Neural crest cell (in vitro differentiated cells): ENCODE measurements around the gene CEP135. TPM values are rescaled to one million over a fixed set of nuclear protein-coding genes. Genes with fewer than 3 reads are reported as not detected.

Experiments used
- DNase-seq: peaks from one replicate; pipeline ENCODE4 v3.0.0; 2021; ENCODE audit warnings: low read depth, mixed read lengths, low spot score
- H3K27ac Mint-ChIP-seq: one replicate; pipeline ENCODE4 v1.8.0; 2021; ENCODE audit warnings: mild to moderate bottlenecking, mixed read lengths; ENCODE audit not compliant: unreplicated experiment
- H3K27me3 Mint-ChIP-seq: 2 replicates; pipeline ENCODE4 v1.8.0; 2021; ENCODE audit warnings: low read depth, mild to moderate bottlenecking, mixed read lengths
- H3K36me3 Mint-ChIP-seq: 2 replicates; pipeline ENCODE4 v1.8.0; 2021; ENCODE audit warnings: low read depth, mild to moderate bottlenecking, mixed read lengths
- H3K4me1 Mint-ChIP-seq: 2 replicates; pipeline ENCODE4 v1.8.0; 2021; ENCODE audit warnings: mixed read lengths
- H3K4me3 Mint-ChIP-seq: one replicate; pipeline ENCODE4 v1.8.0; 2021; ENCODE audit warnings: mild to moderate bottlenecking, mixed read lengths
- H3K9me3 Mint-ChIP-seq: 2 replicates; pipeline ENCODE4 v1.8.0; 2021; ENCODE audit warnings: mixed read lengths
- total RNA-seq: library from RNA; stranded (reverse); gene quantifications from 2 replicates; pipeline ENCODE4 v1.2.1, GENCODE V29; 2021
- TF ChIP-seq, protein P1 (sequence below): fragments of 200-600 bp; sonication (generic); conservative IDR thresholded peaks from 2 replicates; pipeline ENCODE4 v1.5.0; 2021; ENCODE audit warnings: antibody characterized with exemption, mild to moderate bottlenecking

CEP135 gene
- total RNA-seq, 1 donor from 2014 or later: 16.8 TPM

DNA sequence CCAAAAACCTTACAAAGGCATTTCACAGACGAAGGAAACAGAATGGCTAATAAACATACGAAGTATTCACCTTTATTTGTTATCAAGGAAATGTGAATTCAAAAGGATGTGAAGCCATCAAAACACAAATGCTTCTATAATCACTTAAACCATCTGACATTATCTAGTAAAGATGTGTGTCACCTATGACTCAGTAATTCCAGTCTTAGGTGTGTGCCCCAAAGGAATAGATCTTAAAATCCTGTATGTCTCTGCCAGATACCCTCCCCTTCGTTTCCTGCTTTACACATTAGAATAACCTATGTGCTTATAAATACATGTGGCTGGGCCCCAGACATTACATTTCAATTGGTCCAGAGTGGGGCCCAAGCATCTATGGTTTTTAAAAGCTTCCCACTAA is 41.8 kb upstream of the CEP135 start:
- H3K27ac Mint-ChIP-seq: no peak overlapping the region
- H3K9me3 Mint-ChIP-seq: peaks cover 2% of the 10 kb centered on the region
- no peaks in the 10 kb centered on the region for H3K27me3 Mint-ChIP-seq
- no peak overlapping the region for H3K4me3 Mint-ChIP-seq
- no peaks in the 10 kb centered on the region for H3K4me1 Mint-ChIP-seq
- H3K36me3 Mint-ChIP-seq: peaks cover 6% of the 10 kb centered on the region
- TF ChIP-seq, protein P1, sequence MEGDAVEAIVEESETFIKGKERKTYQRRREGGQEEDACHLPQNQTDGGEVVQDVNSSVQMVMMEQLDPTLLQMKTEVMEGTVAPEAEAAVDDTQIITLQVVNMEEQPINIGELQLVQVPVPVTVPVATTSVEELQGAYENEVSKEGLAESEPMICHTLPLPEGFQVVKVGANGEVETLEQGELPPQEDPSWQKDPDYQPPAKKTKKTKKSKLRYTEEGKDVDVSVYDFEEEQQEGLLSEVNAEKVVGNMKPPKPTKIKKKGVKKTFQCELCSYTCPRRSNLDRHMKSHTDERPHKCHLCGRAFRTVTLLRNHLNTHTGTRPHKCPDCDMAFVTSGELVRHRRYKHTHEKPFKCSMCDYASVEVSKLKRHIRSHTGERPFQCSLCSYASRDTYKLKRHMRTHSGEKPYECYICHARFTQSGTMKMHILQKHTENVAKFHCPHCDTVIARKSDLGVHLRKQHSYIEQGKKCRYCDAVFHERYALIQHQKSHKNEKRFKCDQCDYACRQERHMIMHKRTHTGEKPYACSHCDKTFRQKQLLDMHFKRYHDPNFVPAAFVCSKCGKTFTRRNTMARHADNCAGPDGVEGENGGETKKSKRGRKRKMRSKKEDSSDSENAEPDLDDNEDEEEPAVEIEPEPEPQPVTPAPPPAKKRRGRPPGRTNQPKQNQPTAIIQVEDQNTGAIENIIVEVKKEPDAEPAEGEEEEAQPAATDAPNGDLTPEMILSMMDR: no peak
- no peak for DNase-seq

DNA sequence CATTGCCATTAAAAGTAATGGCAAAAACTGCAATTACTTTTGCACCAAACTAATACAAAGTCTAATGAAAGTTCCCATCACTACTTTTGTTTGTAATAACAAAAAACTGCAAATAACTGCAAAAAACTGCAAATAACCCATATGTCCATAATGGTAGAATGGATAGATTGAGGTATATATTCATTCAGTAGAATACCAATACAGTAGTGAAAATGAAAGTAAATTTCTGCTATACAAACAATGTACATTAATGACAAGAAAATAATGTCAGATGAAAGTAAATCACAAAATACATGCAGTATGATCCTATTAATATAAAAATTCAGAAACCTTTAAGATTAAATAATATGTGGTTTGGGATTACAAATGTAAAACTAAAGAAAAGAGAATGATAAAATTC is 41.3 kb upstream of the CEP135 start:
- Mint-ChIP-seq H3K9me3 (peaks cover 2% of the 10 kb centered on the region), H3K4me3 (no peak overlapping the region), H3K27ac (no peak overlapping the region), H3K36me3 (peaks cover 3% of the 10 kb centered on the region), H3K27me3 (no peaks in the 10 kb centered on the region), H3K4me1 (no peaks in the 10 kb centered on the region)
- DNase-seq: no peak
- TF ChIP-seq, protein P1: no peak

DNA sequence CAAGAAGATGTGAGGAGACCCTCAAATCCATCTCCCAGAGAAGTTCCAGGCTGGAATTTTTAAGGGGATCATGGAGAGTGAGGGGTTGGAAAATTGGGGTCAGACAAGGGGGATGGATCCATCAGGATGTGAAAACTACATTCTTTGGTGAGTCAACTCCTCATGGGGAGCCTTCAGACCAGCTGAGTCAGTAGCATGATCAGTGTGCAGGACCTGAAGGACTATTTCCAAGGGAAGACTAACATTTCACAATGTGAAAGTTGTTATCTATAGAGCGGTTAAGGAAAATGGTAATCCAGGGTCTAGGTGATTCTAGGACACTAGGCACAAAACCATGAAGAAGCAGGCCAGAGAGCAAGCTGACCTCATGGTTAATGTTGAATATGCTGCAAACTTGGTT is 38.6 kb upstream of the CEP135 start:
- Mint-ChIP-seq H3K9me3 (peaks cover 2% of the 10 kb centered on the region), H3K36me3 (no peaks in the 10 kb centered on the region), H3K27ac (no peak overlapping the region), H3K27me3 (no peaks in the 10 kb centered on the region), H3K4me3 (no peak overlapping the region), H3K4me1 (no peaks in the 10 kb centered on the region)
- TF ChIP-seq, protein P1: no peak
- no peak for DNase-seq

DNA sequence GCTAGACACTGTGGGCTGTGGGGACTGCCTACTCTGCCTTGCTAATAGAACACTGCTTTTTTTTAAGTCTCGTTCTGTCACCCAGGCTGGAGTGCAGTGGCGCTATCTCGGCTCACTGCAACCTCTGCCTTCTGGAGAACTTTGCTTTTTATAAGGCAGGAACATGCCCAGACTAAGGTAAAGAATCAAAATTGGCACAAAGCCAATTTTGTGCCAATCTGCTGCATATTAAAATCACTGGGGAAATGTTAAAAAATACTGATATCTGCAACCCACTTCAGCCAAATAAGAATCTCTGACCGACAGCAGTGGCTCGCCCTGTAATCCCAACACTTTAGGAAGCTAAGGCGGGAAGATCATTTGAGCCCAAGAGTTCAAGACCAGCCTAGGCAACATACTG is 36.5 kb upstream of the CEP135 start:
- no peaks in the 10 kb centered on the region for H3K4me1 Mint-ChIP-seq
- TF ChIP-seq, protein P1: no peak
- H3K36me3 Mint-ChIP-seq: no peaks in the 10 kb centered on the region
- H3K27me3 Mint-ChIP-seq: no peaks in the 10 kb centered on the region
- no peak overlapping the region for H3K27ac Mint-ChIP-seq
- peaks cover 2% of the 10 kb centered on the region for H3K9me3 Mint-ChIP-seq
- no peak for DNase-seq
- no peak overlapping the region for H3K4me3 Mint-ChIP-seq

DNA sequence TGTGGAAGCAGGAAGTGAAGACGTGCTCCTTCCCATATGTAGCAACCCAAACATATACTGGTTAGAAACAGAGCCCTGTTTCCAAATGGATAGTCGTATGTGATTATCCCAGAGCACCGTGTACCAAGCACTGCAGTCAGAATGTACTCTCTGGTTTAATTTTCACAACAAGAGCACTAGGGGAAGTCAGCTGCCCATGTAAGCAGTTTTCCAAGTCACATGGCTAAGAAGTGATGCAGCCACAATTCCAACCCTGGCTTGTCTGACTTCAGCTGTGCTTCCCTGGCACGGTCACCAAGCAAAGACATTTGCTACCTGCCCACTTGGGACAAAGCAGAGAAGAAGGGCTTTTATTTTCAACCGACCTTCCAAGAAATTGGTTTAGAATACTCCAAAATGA is 28.2 kb upstream of the CEP135 start:
- no peaks in the 10 kb centered on the region for H3K27me3 Mint-ChIP-seq
- no peaks in the 10 kb centered on the region for H3K4me1 Mint-ChIP-seq
- TF ChIP-seq, protein P1: no peak
- no peak overlapping the region for H3K4me3 Mint-ChIP-seq
- H3K36me3 Mint-ChIP-seq: no peaks in the 10 kb centered on the region
- H3K9me3 Mint-ChIP-seq: peaks cover 2% of the 10 kb centered on the region
- DNase-seq: no peak
- H3K27ac Mint-ChIP-seq: no peak overlapping the region

DNA sequence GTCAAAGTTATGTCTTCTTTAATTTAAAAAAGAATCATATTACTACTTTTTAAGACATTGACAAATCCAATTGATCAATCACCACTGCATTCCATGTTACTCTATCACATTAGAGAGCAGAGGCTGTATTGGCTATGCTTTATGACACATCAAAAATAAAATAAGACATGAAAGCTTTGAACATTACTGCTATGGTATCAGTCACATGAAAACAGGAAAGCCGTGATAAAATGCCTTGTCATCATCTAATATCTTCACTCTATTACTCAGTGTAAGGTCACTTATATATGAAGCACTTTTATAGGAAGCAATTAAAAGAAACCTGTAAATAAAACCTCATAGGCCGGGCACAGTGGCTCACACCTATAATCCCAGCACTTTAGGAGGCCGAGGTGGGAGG is 27.7 kb upstream of the CEP135 start:
- H3K36me3 Mint-ChIP-seq: no peaks in the 10 kb centered on the region
- H3K9me3 Mint-ChIP-seq: peaks cover 2% of the 10 kb centered on the region
- H3K27ac Mint-ChIP-seq: no peak overlapping the region
- no peaks in the 10 kb centered on the region for H3K27me3 Mint-ChIP-seq
- H3K4me3 Mint-ChIP-seq: no peak overlapping the region
- no peaks in the 10 kb centered on the region for H3K4me1 Mint-ChIP-seq
- TF ChIP-seq, protein P1: no peak
- no peak for DNase-seq
